Activated T-helper 9 cell treated with anti-CD3 and anti-CD28 coated beads, Interleukin-2, amount 50 U/mL, for 16 hours (primary cell): ENCODE measurements around the gene AOAH.
"Not testable (repeated sequence)": the region's sequence is repeated elsewhere in the genome, so short reads cannot be mapped to it uniquely, and the experiment has no call there.

Experiments used
- DNase-seq: peaks from one replicate; pipeline ENCODE4 v3.0.0-alpha.2; 2020; ENCODE audit warnings: low read depth

Gene AOAH

GRCh38 chr7:36506820-36507219 lies 217.5 kb downstream of the AOAH start:
- DNase-seq, result no peak

GRCh38 chr7:36506130-36506798 lies 218.0 kb downstream of the AOAH start:
- DNase-seq, result no peak

GRCh38 chr7:36504617-36505016 lies 219.7 kb downstream of the AOAH start:
- DNase-seq, result not testable (repeated sequence)

- not testable (repeated sequence) for DNase-seq
These were observed 220.1 kb downstream of the AOAH start for GRCh38 chr7:36504216-36504615.

GRCh38 chr7:36497775-36498174 lies 226.5 kb downstream of the AOAH start:
- no peak for DNase-seq

- not testable (repeated sequence) for DNase-seq
These were observed 227.1 kb downstream of the AOAH start for GRCh38 chr7:36497176-36497575.

GRCh38 chr7:36496576-36496975 lies 227.7 kb downstream of the AOAH start:
- no peak for DNase-seq

- DNase-seq, result no peak
These were observed 233.0 kb downstream of the AOAH start for GRCh38 chr7:36491317-36491716.

GRCh38 chr7:36490419-36490830 lies 233.9 kb downstream of the AOAH start:
- no peak for DNase-seq

GRCh38 chr7:36488672-36489071 lies 235.6 kb downstream of the AOAH start:
- DNase-seq, result not testable (repeated sequence)

GRCh38 chr7:36487756-36488336 lies 236.4 kb downstream of the AOAH start:
- DNase-seq, result no peak

- DNase-seq, result no peak
These were observed 238.0 kb downstream of the AOAH start for GRCh38 chr7:36486336-36486735.

GRCh38 chr7:36484265-36484664 lies 240.0 kb downstream of the AOAH start:
- no peak for DNase-seq

- DNase-seq, result not testable (repeated sequence)
These were observed 240.4 kb downstream of the AOAH start for GRCh38 chr7:36483853-36484252.

GRCh38 chr7:36478745-36479144 lies 245.5 kb downstream of the AOAH start:
- no peak for DNase-seq

GRCh38 chr7:36475381-36475780 lies 248.9 kb downstream of the AOAH start:
- no peak for DNase-seq

- DNase-seq, result no peak
These were observed 249.3 kb downstream of the AOAH start for GRCh38 chr7:36475011-36475342.

- no peak for DNase-seq
These were observed 249.8 kb downstream of the AOAH start for GRCh38 chr7:36474283-36475010.

- DNase-seq, result no peak
These were observed 250.6 kb downstream of the AOAH start for GRCh38 chr7:36473454-36474282.

GRCh38 chr7:36472141-36472729 lies 252.1 kb downstream of the AOAH start:
- no peak for DNase-seq

GRCh38 chr7:36469236-36469635 lies 255.1 kb downstream of the AOAH start:
- DNase-seq, result no peak
